Osteoblast (primary cell): ENCODE measurements around the gene SRP9. TPM values are rescaled to one million over a fixed set of nuclear protein-coding genes. Genes with fewer than 3 reads are reported as not detected.

ENCODE experiments used
- DNase-seq: peaks from one replicate; pipeline ENCODE4 v3.0.0; 2011; ENCODE audit warnings: low spot score, mixed read lengths; ENCODE audit not compliant: insufficient read length; ENCODE audit errors: missing footprints
- H2AFZ ChIP-seq: 2 replicates; pipeline ENCODE4 v1.6.0; 2011; ENCODE audit warnings: mild to moderate bottlenecking, low read length
- H3K27ac ChIP-seq: 2 replicates; pipeline ENCODE4 v1.5.1; 2011; ENCODE audit warnings: mild to moderate bottlenecking, low read depth, low read length, moderate library complexity
- H3K27me3 ChIP-seq: 2 replicates; pipeline ENCODE4 v1.6.0; 2012; ENCODE audit warnings: mild to moderate bottlenecking, control low read depth, inconsistent platforms, low read length, moderate library complexity; ENCODE audit not compliant: insufficient read depth
- H3K36me3 ChIP-seq: 2 replicates; pipeline ENCODE4 v1.5.1; 2011; ENCODE audit warnings: mild to moderate bottlenecking, low read length, control low read depth, moderate library complexity; ENCODE audit not compliant: insufficient read depth
- H3K4me1 ChIP-seq: 2 replicates; pipeline ENCODE4 v1.5.1; 2011; ENCODE audit warnings: mild to moderate bottlenecking, low read length, control low read depth, moderate library complexity; ENCODE audit not compliant: insufficient read depth
- H3K4me2 ChIP-seq: 2 replicates; pipeline ENCODE4 v1.6.0; 2011; ENCODE audit warnings: mild to moderate bottlenecking, low read length; ENCODE audit not compliant: insufficient read depth
- H3K4me3 ChIP-seq: fragments of 200-600 bp; sonication (generic); 3 replicates; pipeline ENCODE4 v1.5.1; 2012; ENCODE audit warnings: mild to moderate bottlenecking, low read length, inconsistent platforms; ENCODE audit not compliant: insufficient read depth
- H3K79me2 ChIP-seq: 2 replicates; pipeline ENCODE4 v1.6.0; 2012; ENCODE audit warnings: mild to moderate bottlenecking, low read length, control low read depth, inconsistent platforms; ENCODE audit not compliant: insufficient read depth
- H3K9me3 ChIP-seq: 2 replicates; pipeline ENCODE4 v1.5.1; 2011; ENCODE audit warnings: low read depth, low read length, control low read depth
- H4K20me1 ChIP-seq: 2 replicates; pipeline ENCODE4 v1.6.0; 2012; ENCODE audit warnings: mild to moderate bottlenecking, low read length, control low read depth; ENCODE audit not compliant: insufficient read depth
- CTCF ChIP-seq: IDR thresholded peaks from 2 replicates; pipeline ENCODE4 v1.5.1; 2011; ENCODE audit warnings: mild to moderate bottlenecking, low read depth, low read length, moderate library complexity; ENCODE audit errors: extremely low read depth
- total RNA-seq: library from RNA; depleted of rRNA; stranded (reverse); fragments of >200 nt; gene quantifications from 2 replicates; pipeline ENCODE4 v1.2.3, GENCODE V29; 2012

Gene SRP9
- total RNA-seq, 1 donor, result 178 TPM

DNA sequence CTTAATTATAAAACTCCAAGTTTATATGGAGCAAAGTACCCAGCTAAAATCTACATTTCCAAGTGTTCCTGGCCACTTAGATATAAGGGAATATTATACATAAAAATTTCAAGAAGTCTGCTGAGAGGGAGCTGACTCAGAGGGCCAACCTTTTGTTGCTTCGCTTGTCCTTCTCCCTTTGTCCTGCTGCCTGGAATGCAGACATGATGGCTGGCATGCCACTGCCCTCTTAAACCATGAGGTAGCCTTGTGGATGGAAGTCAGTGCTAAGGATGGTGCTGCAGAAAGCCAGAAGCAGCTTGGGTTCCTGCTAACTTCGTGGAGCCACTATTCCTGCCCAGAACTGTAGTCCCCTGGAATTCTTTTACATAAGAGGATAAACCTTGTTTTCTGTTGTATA, 38.9 kb upstream of the SRP9 start:
- no peak for TF ChIP-seq CTCF
- Histone ChIP-seq H3K79me2 (no peaks in the 10 kb centered on the region), H4K20me1 (no peaks in the 10 kb centered on the region), H3K4me3 (no peak overlapping the region), H3K27me3 (no peaks in the 10 kb centered on the region), H3K4me2 (no peak overlapping the region), H2AFZ (no peak overlapping the region), H3K9me3 (no peaks in the 10 kb centered on the region), H3K27ac (no peak overlapping the region), H3K36me3 (no peaks in the 10 kb centered on the region), H3K4me1 (peaks cover 30% of the 10 kb centered on the region)
- DNase-seq, result no peak

DNA sequence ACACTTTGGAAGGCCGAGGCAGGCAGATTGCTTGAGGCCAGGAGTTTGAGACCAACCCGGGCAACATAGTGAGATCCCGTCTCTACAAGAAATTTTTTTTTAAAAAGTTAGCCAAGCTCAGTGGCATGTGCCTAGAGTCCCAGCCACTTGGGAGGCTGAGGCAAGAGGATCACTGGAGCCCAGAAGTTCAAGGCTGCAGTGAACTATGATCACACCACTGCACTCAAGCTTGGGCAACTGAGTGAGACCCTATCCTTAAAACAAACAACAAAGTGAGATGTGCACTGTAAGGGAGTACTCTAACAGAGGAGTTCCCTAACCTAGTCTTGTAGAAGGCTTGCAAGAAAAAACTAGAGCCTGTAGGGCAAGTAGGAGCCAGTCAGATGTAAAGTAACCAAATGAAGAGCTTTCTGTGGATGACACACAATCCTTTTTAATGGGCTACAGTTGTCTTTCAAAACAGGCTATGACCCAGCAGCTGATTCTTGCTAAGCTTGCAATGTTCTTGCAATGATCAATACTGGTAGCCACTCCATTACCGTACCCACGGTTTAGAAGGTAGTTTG, 38.0 kb upstream of the SRP9 start:
- no peak for TF ChIP-seq CTCF
- DNase-seq, result no peak

GRCh38 chr1:225744745-225745144, 32.9 kb upstream of the SRP9 start:
- H3K9me3 ChIP-seq, result no peaks in the 10 kb centered on the region
- H3K4me1 ChIP-seq, result peaks cover 17% of the 10 kb centered on the region
- no peaks in the 10 kb centered on the region for H3K79me2 ChIP-seq
- no peak overlapping the region for H2AFZ ChIP-seq
- no peak overlapping the region for H3K4me3 ChIP-seq
- no peaks in the 10 kb centered on the region for H3K27me3 ChIP-seq
- no peak for TF ChIP-seq CTCF
- DNase-seq, result peak; percentile 8
- H4K20me1 ChIP-seq, result no peaks in the 10 kb centered on the region
- H3K4me2 ChIP-seq, result no peak overlapping the region
- H3K27ac ChIP-seq, result no peak overlapping the region
- H3K36me3 ChIP-seq, result no peaks in the 10 kb centered on the region

More for the DNA sequence above, 38.0 kb upstream of the SRP9 start:
- no peaks in the 10 kb centered on the region for H3K36me3 ChIP-seq
- H3K9me3 ChIP-seq, result no peaks in the 10 kb centered on the region
- peaks cover 30% of the 10 kb centered on the region for H3K4me1 ChIP-seq
- no peak overlapping the region for H3K27ac ChIP-seq
- H2AFZ ChIP-seq, result no peak overlapping the region
- H3K79me2 ChIP-seq, result no peaks in the 10 kb centered on the region
- no peak overlapping the region for H3K4me2 ChIP-seq
- no peaks in the 10 kb centered on the region for H3K27me3 ChIP-seq
- H3K4me3 ChIP-seq, result no peak overlapping the region
- no peaks in the 10 kb centered on the region for H4K20me1 ChIP-seq

- H3K4me2 ChIP-seq, result no peak overlapping the region
- no peaks in the 10 kb centered on the region for H3K9me3 ChIP-seq
- no peak overlapping the region for H3K27ac ChIP-seq
- DNase-seq, result no peak
- H2AFZ ChIP-seq, result peak overlapping the region; percentile 60
- H3K79me2 ChIP-seq, result no peaks in the 10 kb centered on the region
- H3K27me3 ChIP-seq, result no peaks in the 10 kb centered on the region
- no peaks in the 10 kb centered on the region for H4K20me1 ChIP-seq
- peaks cover 17% of the 10 kb centered on the region for H3K4me1 ChIP-seq
- H3K36me3 ChIP-seq, result no peaks in the 10 kb centered on the region
- H3K4me3 ChIP-seq, result no peak overlapping the region
- no peak for TF ChIP-seq CTCF
Measured at GRCh38 chr1:225745273-225745672, 32.4 kb upstream of the SRP9 start.
